Keratinocyte (primary cell): ENCODE measurements around the gene FBXO8. TPM values are rescaled to one million over a fixed set of nuclear protein-coding genes. Genes with fewer than 3 reads are reported as not detected.

Experiments
- DNase-seq: peaks from one replicate; pipeline ENCODE4 v3.0.0-alpha.2; 2011; ENCODE audit warnings: low read depth, missing footprints, low spot score
- FAIRE-seq: peaks from 2 replicates; lab custom pipeline; 2011; peaks lifted over from hg19 to GRCh38; lab: Jason Lieb, UNC
- H2AFZ ChIP-seq: 2 replicates; pipeline ENCODE4 v1.6.0; 2012; ENCODE audit warnings: low read length, control low read depth, inconsistent platforms; ENCODE audit not compliant: control insufficient read depth
- H3K27ac ChIP-seq: 2 replicates; pipeline ENCODE4 v1.5.1; 2011; ENCODE audit warnings: low read length; ENCODE audit not compliant: control insufficient read depth, insufficient read depth
- H3K27me3 ChIP-seq: 3 replicates; pipeline ENCODE4 v1.6.0; 2011; ENCODE audit warnings: low read length; ENCODE audit not compliant: control insufficient read depth, insufficient read depth; ENCODE audit errors: extremely low read depth
- H3K36me3 ChIP-seq, 2 experiments: 2 replicates in 1 of 2; 3 replicates in 1 of 2; pipeline ENCODE4 v1.5.1; 2011; ENCODE audit warnings: low read length in 2 of 2, mild to moderate bottlenecking in 1 of 2; ENCODE audit not compliant: control insufficient read depth in 2 of 2, insufficient read depth in 2 of 2; ENCODE audit errors: extremely low read depth in 1 of 2
- H3K4me1 ChIP-seq: 3 replicates; pipeline ENCODE4 v1.5.1; 2011; ENCODE audit warnings: low read length; ENCODE audit not compliant: control insufficient read depth, insufficient read depth; ENCODE audit errors: extremely low read depth
- H3K4me2 ChIP-seq: 3 replicates; pipeline ENCODE4 v1.6.0; 2011; ENCODE audit warnings: low read depth, low read length; ENCODE audit not compliant: control insufficient read depth, insufficient read depth; ENCODE audit errors: extremely low read depth
- H3K4me3 ChIP-seq, 3 experiments: fragments of 200-600 bp in 1 of 3; sonication (generic) in 1 of 3; 2 replicates in 2 of 3; 3 replicates in 1 of 3; pipeline ENCODE4 v1.5.1; 2011 to 2016; ENCODE audit warnings: low read length in 3 of 3, mild to moderate bottlenecking in 3 of 3, control low read depth in 2 of 3, inconsistent platforms in 1 of 3, low read depth in 1 of 3, mixed read lengths in 1 of 3, mixed run types in 1 of 3, moderate library complexity in 1 of 3; ENCODE audit not compliant: control insufficient read depth in 2 of 3, insufficient read depth in 2 of 3; ENCODE audit errors: extremely low read depth in 1 of 3
- H3K79me2 ChIP-seq: 2 replicates; pipeline ENCODE4 v1.6.0; 2012; ENCODE audit warnings: low read length; ENCODE audit not compliant: control insufficient read depth, insufficient read depth
- H3K9ac ChIP-seq: 3 replicates; pipeline ENCODE4 v1.6.0; 2011; ENCODE audit warnings: low read length; ENCODE audit not compliant: control insufficient read depth, insufficient read depth; ENCODE audit errors: extremely low read depth
- H3K9me1 ChIP-seq: 3 replicates; pipeline ENCODE4 v1.6.0; 2011; ENCODE audit warnings: low read length; ENCODE audit not compliant: control insufficient read depth, insufficient read depth; ENCODE audit errors: extremely low read depth
- H3K9me3 ChIP-seq: 2 replicates; pipeline ENCODE4 v1.5.1; 2012; ENCODE audit warnings: low read depth, low read length; ENCODE audit not compliant: control insufficient read depth
- H4K20me1 ChIP-seq: 3 replicates; pipeline ENCODE4 v1.6.0; 2011; ENCODE audit warnings: low read length; ENCODE audit not compliant: control insufficient read depth, insufficient read depth; ENCODE audit errors: extremely low read depth
- CTCF ChIP-seq, 3 experiments: IDR thresholded peaks in 1 of 3; conservative IDR thresholded peaks in 1 of 3; optimal IDR thresholded peaks in 1 of 3; 2 replicates in 2 of 3; 3 replicates in 1 of 3; pipeline versions ENCODE3 to v1.5.1; 2011; ENCODE audit warnings: low read length in 3 of 3, mild to moderate bottlenecking in 3 of 3, moderate library complexity in 2 of 3, control low read depth in 1 of 3, inconsistent platforms in 1 of 3; ENCODE audit not compliant: insufficient read depth in 2 of 3; ENCODE audit errors: extremely low read depth in 1 of 3
- EZH2 ChIP-seq: IDR thresholded peaks from one replicate; pipeline ENCODE4 v1.6.1; 2012; ENCODE audit warnings: inconsistent platforms, mild to moderate bottlenecking, low read length, moderate library complexity
- dilution Hi-C: fragments of 300-500 bp; cut with MboI; formaldehyde crosslinking; loops from one replicate; pipeline ENCODE4 v1.7.0; 2020; ENCODE audit warnings: low sequenced_read_pairs; ENCODE audit not compliant: extremely low pct_ligation_motif_present
- polyA plus RNA-seq, 5 experiments: library from polyadenylated mRNA; depleted of rRNA in 3 of 5; stranded (reverse) in 3 of 5; stranded (forward) in 1 of 5; unstranded in 1 of 5; fragments of >200 nt; gene quantifications; 1 replicate in 1 of 5; 2 replicates in 3 of 5; 3 replicates in 1 of 5; pipeline versions ENCODE4 v1.2.1 to v1.2.3, GENCODE V29; 2011 to 2012; ENCODE audit warnings: missing spikeins in 2 of 5, low read depth in 1 of 5, low replicate concordance in 1 of 5

Gene FBXO8
- polyA plus RNA-seq, 1 donor (not counting 4 experiments of a cell fraction or from before 2014, with no cell fraction given) = 21.0 TPM

DNA sequence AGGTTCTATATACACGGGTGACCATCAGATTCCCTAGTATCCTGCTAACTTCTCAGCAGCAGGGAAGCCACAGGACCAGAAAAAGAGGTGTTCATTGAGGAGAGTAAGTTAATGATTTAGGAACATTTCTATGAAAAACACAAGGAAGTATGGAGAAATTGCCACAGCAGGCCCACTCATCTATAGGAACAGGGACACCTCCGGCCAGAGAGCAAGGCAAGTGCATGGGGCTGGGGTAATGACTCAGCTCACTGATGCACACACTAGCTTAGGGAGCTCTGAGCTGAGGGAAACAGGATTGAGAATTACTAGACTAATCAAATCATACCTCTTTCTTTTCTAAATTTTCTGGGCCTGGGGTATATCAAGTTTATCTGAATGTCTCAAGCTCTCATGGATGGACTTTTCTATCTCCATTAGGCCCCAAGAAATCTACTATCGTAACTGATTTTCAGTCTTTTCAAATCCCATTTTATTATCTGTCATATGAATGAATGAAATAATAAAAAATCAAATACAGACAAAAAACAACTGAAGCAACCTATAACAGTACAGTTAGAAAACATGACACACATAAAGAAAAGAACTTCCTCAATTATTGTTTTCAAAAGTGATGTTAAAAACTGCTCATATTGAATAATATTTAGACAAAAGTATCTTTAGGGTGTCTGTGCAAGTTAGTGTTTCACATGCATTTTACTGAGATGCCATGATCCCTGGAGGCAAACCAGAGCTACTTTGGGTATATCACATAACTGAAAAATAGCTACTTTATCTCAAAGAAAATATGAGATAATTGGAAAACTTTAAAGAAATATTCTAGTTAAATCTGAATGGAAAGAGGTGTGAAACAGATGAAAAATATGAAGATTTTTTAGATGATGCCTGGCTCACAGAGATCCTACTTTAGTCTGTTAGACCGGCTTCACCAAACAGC, 89.8 kb downstream of the FBXO8 start:
- Histone ChIP-seq H3K36me3 (no peaks in the 10 kb centered on the region), H3K4me1 (no peaks in the 10 kb centered on the region), H4K20me1 (no peaks in the 10 kb centered on the region), H3K9me1 (no peaks in the 10 kb centered on the region), H3K4me2 (no peak overlapping the region), H3K9me3 (no peaks in the 10 kb centered on the region), H3K9ac (no peak overlapping the region), H3K79me2 (no peaks in the 10 kb centered on the region), H2AFZ (no peak overlapping the region), H3K27ac (no peak overlapping the region), H3K27me3 (no peaks in the 10 kb centered on the region), H3K4me3 (no peak overlapping the region)
- dilution Hi-C loops = no loop called here
- DNase-seq = no peak
- no peak for TF ChIP-seq EZH2
- TF ChIP-seq CTCF (optimal IDR thresholded peaks at IDR 0.05 in 1 of 3, IDR thresholded peaks at IDR 0.05 in 1 of 3, conservative IDR thresholded peaks at IDR 0.05 in 1 of 3; ENCODE audit: extremely low read depth in 1 of 3, insufficient read depth in 2 of 3, low read length in 3 of 3) = no peak
- FAIRE-seq = no peak

DNA sequence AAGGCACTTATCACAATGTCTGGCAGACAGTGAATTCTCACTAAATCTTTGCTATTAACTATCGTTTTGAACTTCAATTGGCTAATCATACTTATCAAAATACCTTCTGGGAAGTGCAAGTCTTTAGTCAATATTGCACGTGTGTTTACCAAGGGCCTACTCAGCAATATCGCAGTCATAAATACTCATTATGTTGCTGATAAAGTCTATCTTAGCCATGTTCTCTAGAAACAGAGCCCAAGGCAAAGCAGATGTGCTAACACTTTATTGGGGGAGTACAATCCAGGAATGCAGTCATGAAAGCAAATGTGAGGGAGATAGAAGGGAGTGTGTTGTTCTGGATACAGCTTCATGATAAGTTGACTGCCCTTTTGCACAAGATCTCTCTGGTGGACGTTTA, 90.5 kb downstream of the FBXO8 start:
- FAIRE-seq (no peak), DNase-seq (no peak)
- H3K9ac ChIP-seq = no peak overlapping the region
- TF ChIP-seq CTCF (optimal IDR thresholded peaks at IDR 0.05 in 1 of 3, IDR thresholded peaks at IDR 0.05 in 1 of 3, conservative IDR thresholded peaks at IDR 0.05 in 1 of 3; ENCODE audit: extremely low read depth in 1 of 3, insufficient read depth in 2 of 3, low read length in 3 of 3) (no peak), EZH2 (no peak)
- no peak overlapping the region for H3K27ac ChIP-seq
- no peak overlapping the region for H3K4me3 ChIP-seq
- H3K36me3 ChIP-seq = no peaks in the 10 kb centered on the region
- no peaks in the 10 kb centered on the region for H3K27me3 ChIP-seq
- H4K20me1 ChIP-seq = no peaks in the 10 kb centered on the region
- H3K9me3 ChIP-seq = no peaks in the 10 kb centered on the region
- dilution Hi-C loops = no loop called here
- no peaks in the 10 kb centered on the region for H3K79me2 ChIP-seq
- no peaks in the 10 kb centered on the region for H3K4me1 ChIP-seq
- H3K4me2 ChIP-seq = no peak overlapping the region
- H2AFZ ChIP-seq = no peak overlapping the region
- H3K9me1 ChIP-seq = no peaks in the 10 kb centered on the region
